SH-SY5Y (cell line): ENCODE data around the gene PPP1R14B.

Source experiments
- GATA2 ChIP-seq: IDR thresholded peaks from 2 replicates; pipeline ENCODE4 v1.6.1; 2011; ENCODE audit warnings: mild to moderate bottlenecking, low read depth, low read length
- GATA3 ChIP-seq: IDR thresholded peaks from 2 replicates; pipeline ENCODE4 v1.6.1; 2011; ENCODE audit warnings: low read depth, mild to moderate bottlenecking, low read length, moderate library complexity

PPP1R14B gene

DNA sequence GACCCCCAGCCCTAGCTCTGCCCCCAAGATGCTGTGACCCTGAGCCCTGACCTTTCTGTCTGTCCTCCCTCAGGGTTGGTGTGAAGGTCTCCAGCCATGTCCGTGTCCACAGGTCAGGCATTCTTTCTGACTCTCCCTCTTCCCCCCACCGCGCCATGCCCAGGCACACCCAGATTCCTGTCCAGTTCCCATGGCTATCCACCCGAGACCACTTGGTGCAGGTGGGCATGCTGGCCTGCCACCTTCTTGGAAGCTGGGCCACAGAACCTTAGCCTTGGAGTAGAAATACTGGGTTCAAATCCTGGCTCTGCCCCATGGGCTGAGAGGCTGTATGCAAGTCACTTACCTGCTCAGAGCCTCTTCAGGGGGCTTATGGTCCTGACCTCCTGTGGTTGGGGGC, 2.3 kb upstream of the PPP1R14B start:
- TF ChIP-seq GATA2 (no peak), GATA3 (no peak)

- TF ChIP-seq GATA3 (no peak), GATA2 (no peak)
Measured at GRCh38 chr11:64248578-64248977, 1.8 kb upstream of the PPP1R14B start.

DNA sequence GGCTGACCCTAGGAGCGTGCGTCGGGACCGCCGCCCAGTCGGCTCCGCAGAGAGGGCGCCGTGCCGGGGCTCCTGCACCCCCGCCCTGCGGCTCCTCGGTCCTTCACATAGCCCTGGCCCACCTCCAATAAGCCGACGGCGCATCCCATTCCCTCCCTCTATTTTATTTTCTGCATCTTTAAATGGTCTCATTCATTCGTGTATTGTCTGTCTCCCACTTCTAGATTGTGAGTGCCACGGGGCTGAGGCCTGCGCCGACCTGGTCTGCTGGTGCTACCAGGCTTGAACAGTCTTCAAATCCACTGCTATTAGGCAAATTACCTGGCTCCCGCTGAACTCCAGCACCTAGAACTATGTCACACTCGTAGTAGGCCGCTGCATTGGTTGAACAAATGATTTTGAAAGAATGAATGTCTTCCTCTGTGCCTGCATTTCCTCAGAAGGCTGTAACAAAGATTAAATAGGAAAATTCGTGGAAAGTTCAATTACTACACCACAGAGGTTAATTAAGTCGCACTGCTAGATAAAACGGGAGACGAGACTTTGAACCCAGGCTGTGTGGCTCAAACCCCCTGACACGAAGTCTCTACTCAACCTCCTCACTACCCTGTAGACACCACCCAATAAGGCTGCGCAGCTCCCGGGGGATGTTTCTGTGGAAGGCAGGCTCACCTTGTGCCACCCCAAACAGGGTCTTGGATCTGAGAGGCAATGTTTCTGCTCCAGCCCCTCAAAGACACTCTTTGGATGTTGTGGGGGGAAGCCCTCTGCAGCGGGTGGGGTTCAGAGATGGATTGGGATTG, 1.2 kb upstream of the PPP1R14B start:
- no peak for TF ChIP-seq GATA2
- no peak for TF ChIP-seq GATA3

DNA sequence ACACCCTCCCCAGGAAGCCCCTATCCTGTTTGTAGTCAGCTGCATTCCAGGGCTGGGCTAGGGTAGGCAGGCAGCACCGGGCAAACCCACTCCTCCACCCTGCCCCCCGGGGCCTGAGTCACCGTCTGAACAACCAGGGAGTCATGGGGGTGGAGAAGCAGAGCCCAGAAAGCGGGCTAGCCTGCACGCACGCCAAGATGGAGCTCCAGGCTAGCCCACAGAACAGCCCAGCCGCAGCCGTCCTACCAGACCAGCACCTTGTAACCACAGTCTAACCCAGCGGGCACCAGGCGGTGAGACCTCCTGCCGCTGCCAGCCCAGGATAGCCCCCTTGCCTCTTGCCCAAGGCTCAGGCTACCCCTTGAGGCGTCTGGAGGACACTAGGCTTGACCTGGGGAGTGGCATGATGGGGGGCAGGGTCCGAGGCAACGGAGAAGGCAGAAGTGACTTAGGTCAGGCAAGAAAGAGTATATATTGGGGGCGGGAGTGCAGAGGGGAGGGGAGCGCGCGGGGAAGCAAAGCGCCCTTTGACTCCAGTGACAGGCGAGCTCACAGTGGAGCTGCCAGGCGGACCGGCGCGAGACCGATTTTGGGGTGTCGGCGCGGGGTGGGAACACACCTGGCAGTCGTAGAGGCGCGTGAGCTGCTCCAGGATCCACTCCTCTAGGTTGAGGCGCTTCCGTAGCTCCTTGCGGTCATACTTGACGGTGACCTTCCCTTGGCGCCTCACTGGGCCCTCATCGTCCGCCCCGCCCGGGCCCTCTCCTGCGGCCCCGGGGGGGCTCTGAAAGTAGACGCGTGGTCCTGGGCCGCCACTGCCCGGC, 734 bp downstream of the PPP1R14B start:
- TF ChIP-seq GATA3 (no peak), GATA2 (no peak)

DNA sequence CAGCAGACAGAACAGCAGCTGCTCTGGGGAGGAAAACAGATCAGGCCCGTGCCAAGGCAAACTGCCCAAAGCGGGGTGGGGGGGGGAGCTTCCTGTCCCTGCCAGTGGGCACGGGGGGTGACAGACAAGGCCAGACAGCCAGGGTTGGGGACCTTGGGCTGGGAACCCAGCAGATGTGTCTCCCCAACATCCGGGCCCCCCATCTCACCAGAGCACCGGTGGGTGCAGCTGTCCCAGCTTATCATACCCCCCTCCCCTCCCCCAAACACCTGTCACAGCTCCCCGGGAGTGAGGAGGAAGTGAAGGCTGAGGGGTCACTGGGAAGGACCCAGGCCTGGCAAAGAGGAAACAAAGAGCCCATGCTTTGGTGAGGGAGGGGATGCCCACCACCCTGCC, 1.3 kb downstream of the PPP1R14B start:
- no peak for TF ChIP-seq GATA2
- TF ChIP-seq GATA3 = no peak

- TF ChIP-seq GATA3 (no peak), GATA2 (no peak)
Measured at GRCh38 chr11:64244966-64245365, 1.8 kb downstream of the PPP1R14B start.

DNA sequence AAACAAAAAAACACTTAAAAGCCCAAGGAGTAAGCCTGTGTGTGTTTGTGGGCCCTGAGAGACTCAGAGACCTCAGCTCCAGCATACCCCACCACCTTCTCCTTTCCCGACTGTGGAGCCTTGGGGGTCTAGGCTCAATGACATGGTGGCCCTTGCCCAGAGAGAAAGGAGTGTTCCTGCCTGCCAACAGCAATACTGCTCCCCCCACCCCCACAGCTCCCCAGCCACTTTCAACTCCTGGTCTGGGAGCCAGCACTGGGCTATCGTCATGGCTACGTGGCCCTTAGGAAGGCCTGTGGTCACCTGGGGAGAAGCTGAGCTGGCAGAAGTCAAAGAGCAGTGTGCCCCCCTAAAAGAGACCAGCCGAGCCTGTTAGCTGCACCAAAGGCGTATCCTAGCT, 2.6 kb downstream of the PPP1R14B start:
- no peak for TF ChIP-seq GATA3
- no peak for TF ChIP-seq GATA2

DNA sequence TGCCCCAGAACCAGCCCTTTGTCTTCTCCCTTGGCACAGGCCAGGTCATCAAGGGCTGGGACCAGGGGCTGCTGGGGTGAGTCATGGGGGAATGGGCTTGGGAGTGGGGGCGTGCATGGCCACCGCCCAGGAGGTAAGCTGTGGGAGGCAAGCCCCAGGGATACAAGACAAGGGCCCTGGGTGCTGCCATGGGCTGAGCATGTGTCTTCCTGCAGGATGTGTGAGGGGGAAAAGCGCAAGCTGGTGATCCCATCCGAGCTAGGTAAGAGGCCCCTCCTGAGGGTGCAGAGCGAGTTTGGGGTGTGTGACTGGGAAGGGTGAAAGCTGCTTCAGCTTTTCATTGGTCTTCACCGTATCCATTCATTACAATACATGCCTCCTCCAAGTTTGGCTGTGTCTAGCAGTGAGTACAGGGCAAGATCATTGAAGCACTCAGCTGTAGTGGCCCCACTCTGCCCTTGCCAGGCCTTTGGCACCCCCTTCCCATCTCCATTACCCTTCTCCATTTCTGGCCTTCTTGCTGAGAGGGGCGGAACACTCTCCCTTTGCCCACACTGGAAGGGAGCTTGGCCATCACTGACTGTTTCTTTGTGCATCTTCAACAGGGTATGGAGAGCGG, 3.4 kb downstream of the PPP1R14B start:
- TF ChIP-seq GATA3 (no peak), GATA2 (no peak)

DNA sequence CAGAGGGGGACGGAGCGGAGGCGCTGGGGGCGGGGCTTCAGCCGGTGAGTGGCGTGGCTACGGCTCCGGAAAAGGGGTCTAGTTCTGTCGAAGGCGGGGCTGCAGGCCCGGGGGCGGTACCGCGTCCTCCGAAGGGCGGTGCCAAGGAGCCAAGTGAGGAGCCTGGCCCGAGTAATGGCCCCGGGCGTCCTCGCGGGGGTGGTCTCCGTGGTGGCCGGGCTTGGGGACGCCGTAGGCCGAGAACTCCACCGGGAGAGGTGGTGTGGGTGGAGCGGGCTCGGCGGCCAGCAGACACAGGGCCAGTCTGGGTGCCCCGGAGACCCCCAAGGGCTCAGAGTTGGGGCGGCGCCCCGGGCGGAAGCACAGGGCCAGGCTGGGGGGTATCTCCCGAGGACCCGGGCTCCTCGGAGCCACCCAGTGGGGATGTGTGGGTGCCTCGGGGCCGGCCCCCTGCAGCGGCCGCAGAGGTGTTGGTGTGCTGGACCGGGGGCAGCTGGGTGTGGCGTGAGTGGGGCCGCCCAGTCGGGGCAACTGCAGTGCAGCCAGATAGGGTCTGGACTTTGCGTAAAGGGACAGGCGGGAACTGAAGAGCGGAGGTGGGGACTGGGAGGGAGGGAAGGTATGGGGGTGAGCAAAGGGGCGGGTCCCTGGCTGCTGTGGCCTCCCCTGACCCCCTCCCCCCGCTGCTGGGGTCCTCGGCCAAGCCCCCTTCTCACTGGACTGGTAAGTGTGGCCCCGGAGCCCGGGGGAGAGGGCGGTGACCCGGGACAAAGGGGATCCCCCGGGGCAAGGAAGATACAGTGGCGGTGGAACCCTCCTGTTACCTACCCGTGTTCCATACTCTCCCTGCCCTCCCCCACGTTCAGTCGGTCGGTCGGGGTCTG, 5.0 kb downstream of the PPP1R14B start:
- no peak for TF ChIP-seq GATA3
- no peak for TF ChIP-seq GATA2

GRCh38 chr11:64241241-64241490, 5.6 kb downstream of the PPP1R14B start:
- TF ChIP-seq GATA3 (no peak), GATA2 (no peak)

GRCh38 chr11:64240435-64241240, 6.1 kb downstream of the PPP1R14B start, which contains the start of gene FKBP2:
Gene FKBP2, plus strand, starts transcription at chr11:64241095. Its CDS starts 1,293 bp downstream, at chr11:64242388.
- TF ChIP-seq GATA2 (no peak), GATA3 (no peak)

DNA sequence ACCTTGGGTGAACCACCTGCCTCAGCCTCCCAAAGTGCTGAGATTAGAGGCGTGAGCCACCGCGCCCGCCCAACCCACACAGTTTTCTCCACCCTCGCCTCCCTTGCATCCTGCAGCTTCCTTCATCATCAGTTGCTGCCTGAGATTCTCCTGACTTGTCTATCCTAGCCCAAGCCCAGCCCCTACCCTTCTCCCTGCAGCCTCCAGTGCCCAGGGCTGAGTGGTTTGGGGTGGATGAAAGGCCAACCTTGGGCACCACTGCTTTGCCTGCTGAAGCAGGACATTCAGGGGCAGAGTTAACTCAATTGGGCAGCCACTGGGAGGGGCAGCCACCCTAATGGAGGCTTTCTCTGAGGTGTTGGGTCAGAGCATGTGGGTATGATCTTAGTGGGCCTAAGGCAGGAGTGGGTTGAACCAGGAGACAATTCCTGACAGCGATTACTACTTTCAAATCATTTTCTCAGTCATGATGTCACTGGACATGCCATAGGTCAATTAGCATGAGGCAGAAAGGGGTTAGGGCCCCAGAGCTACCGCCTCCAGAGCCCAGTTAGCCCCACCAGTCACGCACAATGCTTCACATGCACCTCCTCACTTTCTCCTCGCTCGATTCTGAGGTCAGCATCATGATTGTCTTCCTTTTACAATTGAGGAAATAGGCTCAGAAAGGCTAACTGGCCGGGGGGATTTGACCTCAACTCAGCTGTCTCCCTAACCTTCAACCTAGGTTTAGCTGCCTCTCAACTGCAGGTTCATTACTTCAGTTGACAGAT, 6.9 kb downstream of the PPP1R14B start:
- TF ChIP-seq GATA2 (no peak), GATA3 (no peak)

DNA sequence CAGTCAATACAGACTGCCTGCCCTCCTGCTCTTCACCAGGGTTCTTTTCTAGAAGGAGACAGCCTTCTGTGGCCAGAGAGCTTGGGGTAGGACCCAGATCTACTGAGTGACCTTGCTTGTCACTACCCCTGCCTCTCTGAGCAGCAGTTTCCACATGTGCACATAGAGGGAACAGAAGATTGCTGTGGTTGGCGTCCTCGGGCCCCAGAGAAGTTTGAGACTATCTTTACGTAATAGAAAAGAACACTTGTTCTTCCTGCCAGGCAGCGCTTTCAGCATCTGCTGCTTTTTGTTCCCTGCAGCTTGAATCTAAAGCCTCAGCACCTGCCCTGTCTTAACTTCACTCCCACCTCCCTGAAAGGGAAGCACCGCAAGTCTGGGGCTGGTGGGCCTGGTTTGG, 7.7 kb downstream of the PPP1R14B start:
- no peak for TF ChIP-seq GATA3
